ENCODE results near the gene ABI3BP. TPM values are rescaled to one million over a fixed set of nuclear protein-coding genes. Genes with fewer than 3 reads are reported as not detected.

Gene ABI3BP
- total and polyA plus RNA-seq, 2 experiments from 2014 or later, result 6.8 to 30.3 TPM

GRCh38 chr3:100702980-100703345 is 290.3 kb downstream of the ABI3BP start:
- no peak overlapping the region for H2AFZ ChIP-seq
- H3K36me3 ChIP-seq (ENCODE audit: low read depth), result no peaks in the 10 kb centered on the region
- no peak overlapping the region for H3K4me2 ChIP-seq (ENCODE audit: unreplicated experiment)
- H3K9ac ChIP-seq, result no peak overlapping the region
- H3K27me3 ChIP-seq (replicated peaks; ENCODE audit: insufficient read depth), result peaks cover 27% of the 10 kb centered on the region; the same call in 1 of the 2 replicates
- H3K4me3 ChIP-seq, result no peak overlapping the region
- WGBS, 2 experiments (ENCODE audit: low coverage in 1 of 2, low lambda C conversion rate in 2 of 2, missing lambda C conversion rate in 2 of 2), result 63 to 65% methylated on average over 5 of the region's 5 CpGs
- no peaks in the 10 kb centered on the region for H4K20me1 ChIP-seq (ENCODE audit: insufficient read depth)
- no peaks in the 10 kb centered on the region for H3K9me3 ChIP-seq (ENCODE audit: low read depth)
- no peak overlapping the region for H3K27ac ChIP-seq
- no peaks in the 10 kb centered on the region for H3K79me2 ChIP-seq (ENCODE audit: insufficient read depth)
- DNase-seq, result no peak
- H3K4me1 ChIP-seq (ENCODE audit: insufficient read depth), result peaks cover 10% of the 10 kb centered on the region; the same call in 1 of the 2 replicates
- TF ChIP-seq EZH2 (IDR thresholded peaks at IDR 0.05; ENCODE audit: insufficient read depth, poor library complexity, severe bottlenecking) (no peak), EZH2phosphoT487 (IDR thresholded peaks at IDR 0.05; ENCODE audit: insufficient read depth, low read depth) (no peak)
- in situ Hi-C loops (cut with MboI), result no loop called here
- peaks cover 5% of the 10 kb centered on the region; the same call in 1 of the 2 replicates for H3F3A ChIP-seq (ENCODE audit: insufficient read depth)
- no peaks in the 10 kb centered on the region for H3K9me2 ChIP-seq (ENCODE audit: insufficient read depth)

- Histone ChIP-seq H2AFZ (peak overlapping the region; percentile 30; the same call in 1 of the 2 replicates), H3K27ac (no peak overlapping the region)
- no peak for TF ChIP-seq EZH2 (IDR thresholded peaks at IDR 0.05; ENCODE audit: insufficient read depth, poor library complexity, severe bottlenecking)
- no peak for TF ChIP-seq EZH2phosphoT487 (IDR thresholded peaks at IDR 0.05; ENCODE audit: insufficient read depth, low read depth)
Observed at GRCh38 chr3:100702082-100702979, 290.9 kb downstream of the ABI3BP start.

GRCh38 chr3:100700708-100701107 is 292.5 kb downstream of the ABI3BP start:
- in situ Hi-C loops (cut with MboI), result no loop called here
- WGBS, 2 experiments (ENCODE audit: low coverage in 1 of 2, low lambda C conversion rate in 2 of 2, missing lambda C conversion rate in 2 of 2), result 64 to 65% methylated on average over 5 of the region's 5 CpGs

More at GRCh38 chr3:100702082-100702979, 290.9 kb downstream of the ABI3BP start:
- no peak for DNase-seq
- in situ Hi-C loops (cut with MboI), result no loop called here
- H3K4me2 ChIP-seq (ENCODE audit: unreplicated experiment), result no peak overlapping the region
- H3K9me2 ChIP-seq (ENCODE audit: insufficient read depth), result no peaks in the 10 kb centered on the region
- H3F3A ChIP-seq (ENCODE audit: insufficient read depth), result peaks cover 5% of the 10 kb centered on the region; the same call in 1 of the 2 replicates
- WGBS, 2 experiments (ENCODE audit: low coverage in 1 of 2, low lambda C conversion rate in 2 of 2, missing lambda C conversion rate in 2 of 2), result 55 to 58% methylated on average over 4 of the region's 4 CpGs
- peaks cover 27% of the 10 kb centered on the region; the same call in 1 of the 2 replicates for H3K27me3 ChIP-seq (replicated peaks; ENCODE audit: insufficient read depth)
- H3K9ac ChIP-seq, result no peak overlapping the region
- H3K4me1 ChIP-seq (ENCODE audit: insufficient read depth), result peaks cover 10% of the 10 kb centered on the region; the same call in 1 of the 2 replicates
- H3K36me3 ChIP-seq (ENCODE audit: low read depth), result no peaks in the 10 kb centered on the region
- H3K79me2 ChIP-seq (ENCODE audit: insufficient read depth), result no peaks in the 10 kb centered on the region
- H3K9me3 ChIP-seq (ENCODE audit: low read depth), result no peaks in the 10 kb centered on the region
- H3K4me3 ChIP-seq, result no peak overlapping the region
- H4K20me1 ChIP-seq (ENCODE audit: insufficient read depth), result no peaks in the 10 kb centered on the region

More at GRCh38 chr3:100700708-100701107, 292.5 kb downstream of the ABI3BP start:
- no peak overlapping the region for H3K27ac ChIP-seq
- no peak overlapping the region for H3K4me3 ChIP-seq
- no peaks in the 10 kb centered on the region for H3K79me2 ChIP-seq (ENCODE audit: insufficient read depth)
- no peaks in the 10 kb centered on the region for H3K9me3 ChIP-seq (ENCODE audit: low read depth)
- H4K20me1 ChIP-seq (ENCODE audit: insufficient read depth), result no peaks in the 10 kb centered on the region
- no peaks in the 10 kb centered on the region for H3K4me1 ChIP-seq (ENCODE audit: insufficient read depth)
- no peaks in the 10 kb centered on the region for H3K36me3 ChIP-seq (ENCODE audit: low read depth)
- H3K27me3 ChIP-seq (replicated peaks; ENCODE audit: insufficient read depth), result peaks cover 27% of the 10 kb centered on the region
- DNase-seq, result no peak
- no peak overlapping the region for H3K4me2 ChIP-seq (ENCODE audit: unreplicated experiment)
- H3F3A ChIP-seq (ENCODE audit: insufficient read depth), result no peaks in the 10 kb centered on the region
- TF ChIP-seq EZH2phosphoT487 (IDR thresholded peaks at IDR 0.05; ENCODE audit: insufficient read depth, low read depth) (no peak), EZH2 (IDR thresholded peaks at IDR 0.05; ENCODE audit: insufficient read depth, poor library complexity, severe bottlenecking) (no peak)
- H3K9ac ChIP-seq, result no peak overlapping the region
- H2AFZ ChIP-seq, result no peak overlapping the region
- H3K9me2 ChIP-seq (ENCODE audit: insufficient read depth), result no peaks in the 10 kb centered on the region

Small RNA genes lying within 50 kb of the gene (small RNA-seq; reads per million reads assigned to genes)
- not detected for gene RNU6-865P (ENCODE audit: low read depth, low replicate concordance)

Data from GM23248 (cell line).